Measurements from ENCODE around the gene SETX.
A peak's percentile ranks its signal among the peaks of the same experiment; 100 is the strongest.

The SETX gene

DNA sequence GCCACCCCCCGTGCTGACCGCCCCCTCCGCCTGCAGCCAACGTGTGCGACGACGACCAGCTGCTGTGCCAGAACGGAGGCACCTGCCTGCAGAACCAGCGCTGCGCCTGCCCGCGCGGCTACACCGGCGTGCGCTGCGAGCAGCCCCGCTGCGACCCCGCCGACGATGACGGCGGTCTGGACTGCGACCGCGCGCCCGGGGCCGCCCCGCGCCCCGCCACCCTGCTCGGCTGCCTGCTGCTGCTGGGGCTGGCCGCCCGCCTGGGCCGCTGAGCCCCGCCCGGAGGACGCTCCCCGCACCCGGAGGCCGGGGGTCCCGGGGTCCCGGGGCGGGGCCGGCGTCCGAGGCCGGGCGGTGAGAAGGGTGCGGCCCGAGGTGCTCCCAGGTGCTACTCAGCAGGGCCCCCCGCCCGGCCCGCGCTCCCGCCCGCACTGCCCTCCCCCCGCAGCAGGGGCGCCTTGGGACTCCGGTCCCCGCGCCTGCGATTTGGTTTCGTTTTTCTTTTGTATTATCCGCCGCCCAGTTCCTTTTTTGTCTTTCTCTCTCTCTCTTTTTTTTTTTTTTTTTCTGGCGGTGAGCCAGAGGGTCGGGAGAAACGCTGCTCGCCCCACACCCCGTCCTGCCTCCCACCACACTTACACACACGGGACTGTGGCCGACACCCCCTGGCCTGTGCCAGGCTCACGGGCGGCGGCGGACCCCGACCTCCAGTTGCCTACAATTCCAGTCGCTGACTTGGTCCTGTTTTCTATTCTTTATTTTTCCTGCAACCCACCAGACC lies 112.8 kb downstream of the SETX start:
- peak in 1 of 56 donors; percentile 11 for DNase-seq

DNA sequence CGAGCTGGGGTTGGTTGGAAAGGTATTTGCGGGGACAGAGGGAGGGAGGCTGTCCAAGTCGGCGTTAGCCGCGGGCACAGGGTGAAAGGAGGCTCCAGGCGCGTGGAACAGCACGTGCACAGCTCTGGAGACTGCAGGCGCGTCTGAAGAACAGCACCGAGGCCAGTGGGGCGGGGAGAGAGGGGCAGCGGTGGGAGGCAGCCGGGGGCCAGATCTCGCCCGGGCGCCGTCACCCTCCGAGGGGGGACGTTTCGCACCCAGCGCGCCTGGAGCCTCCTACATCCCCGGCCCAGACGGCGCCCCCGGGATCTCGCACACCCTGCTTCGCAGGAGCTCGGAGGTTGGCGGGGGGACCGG lies 113.3 kb downstream of the SETX start:
- no peak for DNase-seq

DNA sequence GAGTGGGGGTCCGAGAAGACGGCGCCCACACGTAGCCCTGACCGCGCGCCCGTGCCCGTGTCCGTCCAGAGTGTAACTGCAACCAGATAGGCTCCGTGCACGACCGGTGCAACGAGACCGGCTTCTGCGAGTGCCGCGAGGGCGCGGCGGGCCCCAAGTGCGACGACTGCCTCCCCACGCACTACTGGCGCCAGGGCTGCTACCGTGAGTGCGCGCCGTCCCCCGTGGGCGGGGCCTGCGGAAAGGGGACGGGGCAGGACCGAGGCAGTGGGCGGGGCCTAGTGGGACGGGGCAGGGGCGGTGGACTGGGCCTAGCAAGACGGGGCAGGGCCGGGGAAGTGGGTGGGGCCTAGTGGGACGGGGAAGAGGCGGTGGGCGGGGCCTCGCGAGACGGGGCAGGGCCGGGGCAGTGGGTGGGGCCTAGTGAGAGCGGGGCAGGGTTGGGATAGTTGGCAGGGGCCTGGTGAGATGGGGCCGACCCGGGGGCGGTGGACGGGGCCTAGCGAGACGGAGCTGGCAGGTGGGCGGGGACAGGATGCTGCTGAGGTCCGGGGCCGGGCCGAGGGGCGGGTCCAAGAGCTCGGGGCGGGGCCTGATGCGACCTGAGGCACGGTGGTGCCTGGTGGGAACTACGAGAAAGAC lies 113.8 kb downstream of the SETX start:
- peak in 55 of 56 donors; percentile 36 to 98 (median 89) for DNase-seq

DNA sequence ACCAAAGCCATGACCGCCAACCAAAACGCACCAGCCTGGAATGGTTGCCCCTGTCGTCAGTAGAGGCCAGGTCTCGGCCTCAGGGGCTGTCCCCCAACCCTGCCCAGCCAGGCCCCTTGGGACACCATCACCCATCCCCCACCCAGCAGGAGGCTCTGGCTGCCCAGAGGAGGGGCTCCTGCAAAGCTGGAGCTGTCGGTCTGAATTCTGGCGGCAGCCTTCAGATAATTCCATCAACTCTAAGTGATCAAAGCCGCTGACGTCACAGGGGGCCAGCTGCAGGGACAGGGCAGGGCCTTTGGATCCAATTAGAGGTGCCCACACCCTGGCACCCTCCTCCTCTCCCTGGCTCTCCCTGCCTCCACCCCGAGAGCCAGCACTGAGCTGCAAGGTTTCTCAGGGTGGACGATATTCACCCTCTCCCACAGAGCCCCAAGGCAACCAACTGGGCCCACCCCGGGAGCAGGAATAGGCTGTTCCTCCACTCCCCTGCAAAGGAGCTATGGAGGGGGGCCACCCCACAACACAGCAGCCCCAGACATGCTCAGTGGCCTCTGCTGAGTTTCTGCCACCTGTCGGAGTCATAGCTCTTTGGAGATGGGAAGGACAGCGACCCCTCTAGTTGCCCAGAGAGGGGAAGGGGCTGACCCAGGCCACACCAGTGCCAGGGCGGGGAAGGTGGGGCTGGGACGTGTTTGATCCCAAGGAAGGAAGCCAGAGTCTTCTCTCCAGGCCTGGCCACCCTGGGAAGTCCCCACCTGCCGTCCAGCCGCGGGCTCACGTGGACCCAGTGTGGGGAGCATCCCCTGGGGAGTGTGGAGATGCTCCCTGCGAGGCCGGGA lies 114.6 kb downstream of the SETX start:
- DNase-seq: peak in 1 of 56 donors; percentile 18

DNA sequence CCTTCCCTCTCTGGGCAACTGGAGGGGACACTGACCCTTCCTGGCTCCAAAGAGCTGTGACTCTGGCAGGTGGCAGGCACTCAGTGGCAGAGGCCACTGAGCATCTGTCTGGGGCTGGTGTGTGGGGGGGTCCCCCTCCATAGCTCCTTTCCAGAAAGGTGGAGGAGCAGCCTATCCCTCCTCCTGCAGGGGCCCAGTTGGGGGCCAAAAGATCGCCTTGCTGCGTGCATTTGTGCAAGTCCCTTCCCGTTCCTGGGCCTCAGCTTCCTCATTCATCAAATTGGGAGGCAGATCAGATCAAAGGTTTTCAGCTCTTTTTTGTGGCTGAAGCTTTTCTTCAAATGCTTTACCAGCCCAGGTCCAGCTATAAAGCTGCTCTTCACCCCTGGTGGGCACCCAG lies 115.3 kb downstream of the SETX start:
- DNase-seq: no peak

DNA sequence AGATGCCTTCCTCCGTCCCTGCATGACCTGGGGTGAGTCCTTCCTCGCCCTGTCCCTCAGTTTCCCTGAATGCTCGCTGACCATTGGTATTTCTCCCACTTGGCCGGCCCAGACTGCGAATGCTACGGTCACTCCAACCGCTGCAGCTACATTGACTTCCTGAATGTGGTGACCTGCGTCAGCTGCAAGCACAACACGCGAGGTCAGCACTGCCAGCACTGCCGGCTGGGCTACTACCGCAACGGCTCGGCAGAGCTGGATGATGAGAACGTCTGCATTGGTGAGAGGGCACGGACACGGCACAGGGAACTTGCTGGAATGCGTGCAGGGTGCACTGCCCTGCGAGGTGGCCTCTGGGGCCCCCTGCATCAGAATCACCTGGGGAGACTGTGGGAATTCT lies 115.8 kb downstream of the SETX start:
- DNase-seq: no peak

DNA sequence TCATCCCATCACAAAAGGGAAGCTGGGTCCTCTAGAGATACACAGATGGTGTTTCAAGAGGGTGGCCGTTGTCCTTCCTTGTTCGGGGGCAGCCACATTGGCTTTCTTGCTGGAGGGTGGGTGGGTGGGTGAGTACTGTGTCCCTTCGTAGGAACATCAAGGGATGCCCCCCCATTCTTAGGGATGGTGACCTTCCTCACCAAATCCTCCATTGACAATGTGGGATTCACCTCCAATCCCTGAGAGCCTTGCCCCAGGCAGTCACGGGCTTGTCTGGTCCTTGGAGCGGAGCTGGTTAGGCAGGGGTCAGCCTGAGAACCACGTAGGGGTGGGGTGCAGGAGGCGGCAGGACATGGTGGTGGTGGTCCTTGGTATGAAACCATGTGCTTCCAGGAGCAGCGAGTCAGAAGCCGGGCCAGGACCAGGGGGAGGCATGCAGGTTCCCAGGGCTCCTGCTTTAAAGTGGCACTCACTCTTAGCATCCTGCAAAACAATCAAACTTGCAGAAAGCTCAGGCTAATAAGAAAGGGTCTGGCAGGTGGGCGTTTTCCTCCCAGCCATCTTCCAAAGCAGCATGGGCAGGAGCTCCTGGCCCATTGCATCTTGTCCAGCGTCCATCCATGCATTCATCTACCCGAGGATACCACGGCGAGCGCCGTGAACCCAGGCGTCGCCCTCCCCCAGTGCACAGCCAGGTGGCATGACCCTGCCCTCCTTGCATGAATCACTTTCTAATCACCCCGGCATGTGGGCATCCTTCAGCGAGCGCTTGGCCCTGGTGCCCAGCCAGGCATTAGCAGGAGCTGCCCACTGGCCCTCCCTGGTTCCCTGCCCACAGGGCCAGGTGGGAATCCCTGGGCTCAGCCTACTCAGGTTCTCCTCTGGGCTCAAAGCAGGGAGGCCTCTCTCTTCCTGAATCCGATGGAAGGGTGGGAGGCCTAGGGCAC lies 116.5 kb downstream of the SETX start:
- DNase-seq: no peak

DNA sequence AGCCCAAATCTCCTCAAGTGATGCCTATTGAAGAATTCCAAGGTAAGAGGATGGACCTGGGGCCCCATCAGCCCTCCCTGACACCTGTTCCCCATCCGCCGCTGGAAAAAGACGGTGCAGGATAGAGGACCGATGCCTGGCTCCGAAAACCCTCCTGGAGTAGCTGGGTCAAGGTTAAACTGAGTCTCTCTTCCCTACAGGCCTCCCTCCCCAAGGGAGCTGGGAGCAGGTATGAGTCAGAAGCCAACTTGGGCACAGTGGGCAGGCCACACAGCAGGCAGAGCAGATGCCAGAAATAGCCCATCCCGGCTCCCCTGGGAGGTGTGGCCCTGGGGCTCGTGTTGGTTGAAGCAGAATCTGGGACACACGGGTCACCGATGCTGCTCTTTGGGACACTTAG lies 117.3 kb downstream of the SETX start:
- DNase-seq: no peak

DNA sequence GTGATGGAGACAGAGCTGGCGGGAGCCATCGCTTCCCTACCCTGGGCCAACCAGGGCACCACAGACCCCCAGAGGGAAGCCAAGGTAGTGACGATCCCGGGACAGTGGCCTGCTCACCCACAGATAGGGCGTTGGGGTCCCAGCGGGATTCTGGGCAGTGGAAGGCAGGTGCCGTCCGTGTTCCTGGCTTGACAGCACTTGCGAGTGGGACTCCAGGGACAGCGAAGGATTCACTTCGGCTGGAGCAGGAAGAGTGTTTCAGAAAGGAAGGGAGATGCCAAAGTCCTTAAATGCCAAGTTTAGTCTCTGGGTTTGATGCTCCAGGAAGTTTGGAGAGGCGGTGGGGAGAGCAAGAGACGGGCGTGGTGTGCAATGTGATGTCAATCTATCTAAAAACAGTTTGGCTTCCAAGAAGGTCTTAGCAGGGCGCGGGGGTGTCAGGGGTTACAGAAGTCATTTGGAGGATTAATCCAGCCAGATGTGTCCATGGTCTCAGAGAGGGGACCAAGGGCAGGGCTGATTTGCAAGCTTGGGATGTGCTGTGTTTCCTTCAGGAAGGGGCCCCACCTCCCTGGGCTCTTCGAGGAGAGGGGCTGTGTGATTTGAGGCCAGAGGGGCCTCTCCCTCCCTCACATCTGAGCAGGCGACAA lies 118.0 kb downstream of the SETX start:
- no peak for DNase-seq

DNA sequence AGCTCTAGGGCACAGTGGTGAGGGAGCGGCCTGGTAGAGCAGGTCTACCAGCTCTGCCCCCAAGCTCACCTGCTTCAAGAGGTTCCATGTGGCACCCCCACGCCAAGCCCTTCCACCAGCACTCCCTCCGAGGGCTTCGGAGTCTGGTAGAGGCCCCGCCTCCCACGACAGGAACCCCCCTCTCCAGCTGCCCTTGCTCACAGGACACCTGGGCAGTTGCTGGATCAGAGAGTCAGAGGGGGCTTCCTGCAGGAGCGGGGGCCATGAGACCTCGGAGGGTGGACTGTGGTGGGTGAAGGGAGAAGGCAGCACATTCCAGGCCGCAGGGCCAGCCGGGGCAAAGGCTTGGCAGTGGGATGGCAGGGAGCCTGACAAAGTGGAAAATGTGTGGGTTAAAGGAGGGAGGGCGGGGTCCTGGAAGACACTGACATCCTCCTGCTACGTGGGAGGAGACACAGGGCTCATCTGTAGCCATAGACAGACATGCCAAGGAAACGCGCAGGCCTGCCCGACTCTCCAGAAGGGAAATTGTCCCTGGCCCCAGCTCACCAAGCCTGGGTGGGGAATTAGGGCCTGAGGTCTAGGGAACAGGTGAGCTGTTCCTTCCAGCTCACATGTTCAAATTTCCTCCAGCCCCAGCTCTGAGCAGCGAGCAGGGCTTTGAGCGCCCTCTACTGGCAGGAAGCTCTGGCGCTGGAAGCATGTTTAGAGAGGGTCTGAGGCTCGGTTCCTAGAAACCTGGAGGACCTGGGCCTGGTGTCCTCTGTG lies 118.7 kb downstream of the SETX start:
- peak in 49 of 56 donors; percentile 24 to 93 (median 63) for DNase-seq

DNA sequence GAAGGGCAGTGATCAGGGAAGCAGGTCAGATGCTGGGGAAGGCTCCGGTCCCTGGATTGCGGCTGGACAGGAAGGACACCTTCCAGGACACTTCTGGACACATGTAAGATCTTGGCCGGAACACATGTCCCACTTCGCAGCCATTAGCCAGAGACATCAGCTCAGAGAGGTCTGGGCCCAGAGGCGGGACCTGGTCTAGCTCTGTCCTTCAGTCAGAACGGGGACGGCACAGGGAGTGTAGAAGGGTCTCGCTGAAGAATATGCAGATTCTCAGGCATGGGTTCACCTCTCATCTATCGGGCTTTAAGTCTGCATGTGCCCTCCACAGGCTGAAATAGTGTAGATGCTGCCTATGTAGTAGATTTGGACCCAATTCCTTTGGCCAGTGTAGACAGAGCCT lies 119.7 kb downstream of the SETX start:
- no peak for DNase-seq

DNA sequence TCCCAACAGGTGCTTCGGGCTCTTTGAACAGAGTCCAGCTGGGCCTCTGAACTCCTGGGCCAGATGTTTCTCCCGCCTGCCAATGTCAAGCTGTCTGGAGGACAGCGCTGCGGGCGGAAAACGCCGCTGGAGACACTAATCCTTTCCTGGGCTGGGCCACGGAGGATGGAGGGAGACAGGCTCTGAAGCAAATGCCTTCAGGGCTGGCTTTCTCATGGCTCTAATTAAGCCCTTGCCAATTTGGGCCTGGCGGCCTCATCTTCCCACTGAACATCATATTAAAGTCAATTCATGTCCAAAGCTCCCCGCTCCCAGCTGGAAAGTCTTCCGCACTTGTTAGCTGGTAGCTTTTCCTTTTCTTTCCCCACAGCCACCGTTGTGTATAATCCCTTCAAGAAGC lies 120.3 kb downstream of the SETX start:
- DNase-seq: no peak

DNA sequence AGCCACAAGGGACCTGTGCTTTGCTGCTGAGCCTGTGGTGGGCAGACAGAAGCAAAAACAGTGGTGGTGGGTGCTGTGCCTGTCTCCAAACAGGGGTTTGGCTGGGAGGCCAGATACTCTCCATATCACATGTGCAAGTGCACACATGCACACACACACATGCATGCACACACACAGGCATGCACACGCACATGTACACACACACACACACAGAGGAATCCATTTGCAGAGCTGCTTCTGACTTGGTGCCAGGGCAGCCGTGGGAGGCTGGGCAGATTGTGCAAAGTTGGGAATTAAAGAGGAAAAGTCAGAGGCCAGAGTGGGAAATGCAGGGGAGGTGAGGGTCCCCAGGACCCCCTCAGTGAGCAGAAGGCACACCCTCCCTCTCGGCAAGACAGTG lies 121.6 kb downstream of the SETX start:
- DNase-seq: no peak

DNA sequence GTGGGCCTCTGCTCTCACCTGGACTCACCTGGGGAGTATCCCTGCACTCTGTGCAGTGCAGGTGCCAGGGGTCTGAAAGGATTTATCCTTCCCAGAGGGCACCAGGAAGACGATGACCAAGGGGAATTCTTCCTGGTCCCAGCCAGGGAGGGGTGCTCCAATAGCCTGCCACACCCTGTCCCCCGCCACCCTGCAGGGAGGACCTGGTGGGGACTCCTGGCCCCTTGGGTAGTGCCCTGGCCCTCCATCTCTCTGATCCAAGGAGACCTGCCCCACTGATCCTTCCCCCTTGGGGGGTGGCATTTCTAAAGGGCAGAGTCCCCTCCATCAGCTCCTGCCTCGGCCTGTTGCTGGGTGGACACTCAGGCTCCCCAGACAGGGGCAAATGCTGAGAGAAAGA lies 122.3 kb downstream of the SETX start:
- DNase-seq: no peak

DNA sequence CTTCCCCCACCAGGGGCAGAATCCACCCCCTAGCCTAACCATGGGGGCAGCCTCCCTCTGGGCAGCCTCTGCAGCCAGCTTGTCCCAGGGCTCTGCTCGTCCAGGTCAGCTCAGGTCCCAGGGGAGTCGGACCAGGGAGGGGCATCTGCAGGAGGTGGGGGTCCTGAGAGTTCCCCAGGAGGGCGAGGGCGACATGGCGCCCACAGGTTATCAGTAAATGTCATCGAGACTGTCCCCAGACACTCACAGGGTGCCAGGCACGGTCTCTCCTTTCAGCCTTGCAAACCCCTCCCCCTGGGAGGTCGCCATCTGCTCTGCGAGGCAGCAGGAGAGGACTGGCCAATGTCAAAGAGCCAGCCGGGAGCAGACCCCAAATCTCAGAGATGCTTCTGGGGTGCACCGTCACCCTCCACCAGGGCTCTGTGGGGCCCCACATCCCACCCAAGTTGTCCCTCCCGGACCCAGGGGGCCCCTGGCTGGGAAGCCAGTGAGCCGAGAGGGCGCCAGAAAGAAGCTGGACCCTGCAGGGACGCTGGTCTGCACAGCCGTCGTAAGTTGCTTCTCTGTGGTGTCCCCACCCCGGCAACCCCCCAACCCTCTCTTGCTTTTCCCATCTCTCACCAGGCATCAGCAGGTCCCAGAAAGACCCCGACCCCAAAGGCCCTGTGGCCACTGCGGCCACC lies 123.6 kb downstream of the SETX start:
- DNase-seq: no peak

DNA sequence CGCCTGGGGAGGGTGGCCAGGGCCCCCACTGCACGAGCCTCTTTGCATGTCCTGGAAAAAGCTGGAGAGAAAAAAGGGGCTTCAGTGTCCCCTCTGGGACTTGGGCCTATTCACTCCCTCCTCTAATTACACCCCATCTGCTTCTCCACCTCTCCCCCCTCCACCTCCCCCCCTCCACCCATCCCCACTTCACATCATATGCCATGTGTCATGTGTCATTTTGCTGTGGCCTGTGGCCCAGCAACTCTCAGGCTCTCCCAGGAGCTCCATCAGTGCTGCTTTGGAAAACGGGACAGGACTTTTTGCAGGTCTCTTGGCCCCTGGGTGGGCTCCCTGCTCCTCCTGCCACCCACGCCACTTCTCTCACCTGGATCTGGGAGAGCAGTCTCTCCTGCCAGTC lies 124.2 kb downstream of the SETX start:
- DNase-seq: no peak

DNA sequence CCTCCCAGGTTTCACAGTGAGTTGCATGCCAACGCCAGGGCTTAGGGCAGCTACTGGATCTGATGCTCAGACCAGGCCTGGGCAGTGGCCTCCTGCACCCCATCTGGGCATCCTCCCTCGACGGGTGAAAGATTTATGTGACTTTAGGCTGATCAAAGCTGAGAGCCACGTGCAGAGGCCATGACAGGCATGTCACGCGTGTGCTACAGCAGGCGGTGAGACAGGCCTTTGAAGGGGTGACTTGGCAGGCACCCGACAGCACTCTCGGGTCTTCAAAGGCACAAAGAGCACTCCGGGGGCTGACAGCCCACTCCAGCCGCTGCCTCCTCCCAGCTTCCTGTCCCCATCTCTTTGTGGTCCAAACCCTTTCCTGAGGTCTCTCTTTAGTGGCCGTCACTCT lies 126.7 kb downstream of the SETX start:
- no peak for DNase-seq

DNA sequence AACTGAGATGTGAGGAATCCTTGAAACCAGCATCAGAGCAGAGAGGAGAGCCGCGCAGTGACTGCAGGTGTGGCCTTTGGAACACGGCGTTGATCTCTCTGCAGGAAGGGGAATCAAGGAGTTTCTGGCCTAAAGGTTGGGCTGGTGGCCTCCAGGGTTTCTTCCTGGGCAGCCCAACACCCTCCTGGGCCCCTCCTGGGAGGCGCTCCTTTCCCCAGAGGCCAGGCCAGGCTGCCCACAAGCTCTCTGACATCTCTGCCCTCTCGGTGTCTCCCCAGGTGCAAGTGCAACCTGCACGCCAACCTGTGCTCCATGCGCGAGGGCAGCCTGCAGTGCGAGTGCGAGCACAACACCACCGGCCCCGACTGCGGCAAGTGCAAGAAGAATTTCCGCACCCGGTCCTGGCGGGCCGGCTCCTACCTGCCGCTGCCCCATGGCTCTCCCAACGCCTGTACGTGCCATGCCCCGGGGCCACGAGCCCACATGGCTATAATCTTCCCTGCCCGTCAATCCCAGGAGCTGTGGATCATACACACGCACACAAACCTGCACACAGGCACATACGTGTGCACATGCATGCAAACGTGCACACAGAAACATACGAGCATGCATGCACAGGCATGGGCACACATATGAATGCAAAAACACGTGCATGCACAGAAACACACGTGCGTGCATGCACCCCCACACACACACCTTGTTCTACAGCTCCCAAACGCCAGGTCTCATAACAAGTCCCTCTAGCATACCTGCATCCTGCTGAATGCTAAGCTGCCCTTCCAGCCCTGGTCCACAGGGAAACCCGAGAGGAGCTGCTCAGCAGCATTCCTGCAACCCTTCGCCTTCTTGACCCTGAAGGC lies 128.0 kb downstream of the SETX start:
- no peak for DNase-seq
